HL-60/S4 treated with retinoic acid at 250 ng/mL for 4 days and 3 days (cell line): ENCODE data around the gene RAPGEF5.

ENCODE experiments used
- in situ Hi-C: fragments of 300-500 bp; cut with MboI; formaldehyde crosslinking; loops from 2 replicates; pipeline ENCODE4 v1.7.0; 2022; ENCODE audit warnings: low sequenced_read_pairs

The RAPGEF5 gene

GRCh38 chr7:22378199-22378980 lies 21.4 kb upstream of the RAPGEF5 start:
- in situ Hi-C loops: no loop called here

- in situ Hi-C loops: no loop called here
Observed at GRCh38 chr7:22377703-22378102, 20.7 kb upstream of the RAPGEF5 start.

GRCh38 chr7:22375359-22376048 lies 18.6 kb upstream of the RAPGEF5 start:
- in situ Hi-C loops: no loop called here

DNA sequence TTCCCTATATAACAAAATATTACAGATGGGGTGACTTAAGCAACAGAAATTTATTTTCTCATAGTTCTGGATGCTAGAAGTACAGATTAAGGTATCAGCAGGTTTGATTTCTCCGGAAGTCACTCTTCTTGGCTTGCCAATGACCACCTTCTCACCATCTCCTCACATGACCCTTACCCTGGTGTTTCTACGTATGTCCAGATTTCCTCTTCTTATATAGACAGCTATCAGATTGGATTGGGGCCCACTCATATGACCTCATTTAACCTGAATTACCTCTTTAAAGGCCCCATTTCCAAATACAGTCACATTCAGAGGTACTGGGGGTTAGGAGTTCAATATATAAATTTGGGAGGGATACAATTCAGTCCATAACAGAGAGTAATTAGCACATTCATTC lies 17.0 kb upstream of the RAPGEF5 start:
- in situ Hi-C loops: no loop called here

DNA sequence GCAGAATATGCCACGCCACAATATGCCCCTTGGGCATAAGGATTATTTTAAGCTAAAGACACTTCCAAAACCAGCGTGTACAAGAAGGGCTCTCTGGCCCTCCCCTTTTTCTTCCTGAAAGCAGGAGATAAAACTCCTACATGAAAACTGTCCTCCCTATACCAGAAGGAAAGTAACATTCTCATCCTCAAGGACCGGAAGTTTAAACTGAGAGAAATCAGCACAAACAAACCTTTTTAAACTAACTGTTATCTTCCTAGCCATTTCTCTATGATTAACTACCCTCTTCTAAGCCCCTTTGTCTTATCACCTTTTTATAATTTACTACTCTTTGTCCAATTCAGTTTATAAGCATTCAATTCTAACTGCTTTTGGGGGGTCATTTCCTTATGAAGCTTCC lies 16.4 kb upstream of the RAPGEF5 start:
- in situ Hi-C loops: no loop called here

GRCh38 chr7:22372863-22373262 lies 15.9 kb upstream of the RAPGEF5 start:
- in situ Hi-C loops: no loop called here

- in situ Hi-C loops: no loop called here
Observed at GRCh38 chr7:22371878-22372277, 14.9 kb upstream of the RAPGEF5 start.

DNA sequence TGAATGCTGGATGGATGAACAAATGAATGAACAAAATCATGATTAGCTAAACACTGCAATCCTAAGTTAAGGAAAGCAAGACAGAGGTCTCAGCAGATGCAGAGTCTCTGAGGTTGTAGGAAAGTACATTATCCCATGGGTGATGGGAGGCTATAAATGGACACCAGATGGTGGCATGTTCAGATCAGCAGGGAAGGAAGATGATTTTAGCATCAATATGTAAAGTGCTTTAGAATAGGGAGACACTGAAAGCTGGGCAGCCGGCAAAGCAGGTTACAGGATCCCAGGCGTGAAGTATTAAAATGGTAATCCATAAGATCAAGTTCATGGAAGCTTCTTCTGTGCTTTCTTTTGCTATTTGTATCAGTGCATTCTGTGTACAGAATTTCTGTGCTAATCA lies 7.9 kb upstream of the RAPGEF5 start:
- in situ Hi-C loops: no loop called here

- in situ Hi-C loops: no loop called here
Observed at GRCh38 chr7:22363756-22364422, 6.9 kb upstream of the RAPGEF5 start.

- in situ Hi-C loops: no loop called here
Observed at GRCh38 chr7:22361795-22362194, 4.8 kb upstream of the RAPGEF5 start.

- in situ Hi-C loops: no loop called here
Observed at GRCh38 chr7:22361320-22361719, 4.4 kb upstream of the RAPGEF5 start.

GRCh38 chr7:22358820-22359697 lies 2.1 kb upstream of the RAPGEF5 start:
- in situ Hi-C loops: no loop called here

- in situ Hi-C loops: no loop called here
Observed at GRCh38 chr7:22357311-22358175, 589 bp upstream of the RAPGEF5 start.

- in situ Hi-C loops: no loop called here
Observed at GRCh38 chr7:22356010-22356691, 803 bp downstream of the RAPGEF5 start.

- in situ Hi-C loops: no loop called here
Observed at GRCh38 chr7:22355620-22356009, 1.3 kb downstream of the RAPGEF5 start.

GRCh38 chr7:22354462-22354861 lies 2.5 kb downstream of the RAPGEF5 start:
- in situ Hi-C loops: no loop called here

DNA sequence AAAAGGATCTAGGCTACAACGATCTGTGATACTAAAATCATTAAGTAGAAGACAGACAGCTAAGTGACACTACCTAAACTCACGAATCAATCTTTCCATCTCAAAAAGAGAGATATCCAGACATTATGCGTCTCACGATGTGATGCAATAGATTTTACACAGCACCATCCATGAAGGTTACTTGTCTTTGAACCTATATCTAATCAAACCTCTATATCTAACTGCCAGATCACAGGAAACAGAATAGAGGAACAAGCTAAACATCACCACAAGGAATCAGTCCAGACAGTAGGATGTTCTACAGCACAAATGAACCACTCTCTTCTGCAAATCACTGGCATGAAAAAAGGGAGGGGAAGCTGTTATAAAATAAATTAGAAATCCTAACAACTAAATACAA lies 4.1 kb downstream of the RAPGEF5 start:
- in situ Hi-C loops: no loop called here

DNA sequence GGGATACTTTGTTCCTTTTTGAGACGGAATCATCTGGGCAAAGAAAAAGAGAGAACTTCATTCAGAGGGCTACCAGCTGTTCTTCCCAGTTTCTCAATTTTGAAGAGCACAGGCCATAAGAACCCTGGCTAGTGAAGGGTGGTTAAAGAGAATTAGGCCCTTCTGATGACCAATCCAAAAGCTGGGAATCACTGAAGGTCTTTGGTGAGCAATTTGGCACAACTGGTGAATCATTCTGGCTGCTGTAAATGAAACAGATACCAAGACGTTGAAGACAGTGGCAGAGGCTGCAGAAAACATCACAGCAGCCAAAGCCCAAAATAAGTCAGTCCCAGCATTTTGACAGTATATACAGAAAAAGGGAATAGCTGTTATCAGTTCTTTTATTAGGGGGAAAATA lies 5.1 kb downstream of the RAPGEF5 start:
- in situ Hi-C loops: no loop called here

- in situ Hi-C loops: no loop called here
Observed at GRCh38 chr7:22351329-22351692, 5.6 kb downstream of the RAPGEF5 start.
